ENCODE measurements around the gene RRAGD.

DNA sequence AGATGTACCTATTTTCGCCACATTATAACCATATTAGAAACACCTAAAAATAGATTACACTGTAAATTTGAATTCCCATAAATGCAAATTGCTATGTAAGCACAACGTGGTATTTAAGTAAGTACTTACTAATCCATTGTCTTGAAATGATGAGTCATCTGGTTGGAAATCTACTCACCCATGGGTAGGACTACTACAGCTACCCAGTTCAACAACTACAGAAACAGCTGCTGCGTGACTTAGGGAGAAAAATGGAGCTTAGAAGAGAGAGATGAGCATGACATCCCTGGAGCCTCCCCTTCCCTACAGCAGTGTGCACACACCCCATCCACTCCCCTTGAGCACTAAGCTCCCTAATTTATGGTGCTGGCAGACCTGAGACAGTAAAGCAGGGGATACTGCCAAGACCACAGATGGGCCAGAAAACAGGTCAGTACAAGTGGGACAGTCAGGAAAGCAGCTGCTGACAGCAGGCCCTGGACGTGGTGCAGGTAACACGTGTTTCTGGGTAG lies 26.9 kb downstream of the RRAGD start:
- TF ChIP-seq, protein P1, sequence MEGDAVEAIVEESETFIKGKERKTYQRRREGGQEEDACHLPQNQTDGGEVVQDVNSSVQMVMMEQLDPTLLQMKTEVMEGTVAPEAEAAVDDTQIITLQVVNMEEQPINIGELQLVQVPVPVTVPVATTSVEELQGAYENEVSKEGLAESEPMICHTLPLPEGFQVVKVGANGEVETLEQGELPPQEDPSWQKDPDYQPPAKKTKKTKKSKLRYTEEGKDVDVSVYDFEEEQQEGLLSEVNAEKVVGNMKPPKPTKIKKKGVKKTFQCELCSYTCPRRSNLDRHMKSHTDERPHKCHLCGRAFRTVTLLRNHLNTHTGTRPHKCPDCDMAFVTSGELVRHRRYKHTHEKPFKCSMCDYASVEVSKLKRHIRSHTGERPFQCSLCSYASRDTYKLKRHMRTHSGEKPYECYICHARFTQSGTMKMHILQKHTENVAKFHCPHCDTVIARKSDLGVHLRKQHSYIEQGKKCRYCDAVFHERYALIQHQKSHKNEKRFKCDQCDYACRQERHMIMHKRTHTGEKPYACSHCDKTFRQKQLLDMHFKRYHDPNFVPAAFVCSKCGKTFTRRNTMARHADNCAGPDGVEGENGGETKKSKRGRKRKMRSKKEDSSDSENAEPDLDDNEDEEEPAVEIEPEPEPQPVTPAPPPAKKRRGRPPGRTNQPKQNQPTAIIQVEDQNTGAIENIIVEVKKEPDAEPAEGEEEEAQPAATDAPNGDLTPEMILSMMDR (IDR thresholded peaks at IDR 0.05): no peak
- TF ChIP-seq EP300 (IDR thresholded peaks at IDR 0.05) (no peak), POLR2A (IDR thresholded peaks at IDR 0.05) (no peak), POLR2AphosphoS5 (IDR thresholded peaks at IDR 0.05) (no peak)
